Amniotic stem cell (primary cell): ENCODE data around the gene VPS45.
A peak's percentile ranks its signal among the peaks of the same experiment; 100 is the strongest.
"Not testable (repeated sequence)": the region's sequence is repeated elsewhere in the genome, so short reads cannot be mapped to it uniquely, and the experiment has no call there.

Experiments used
- DNase-seq: peaks from one replicate; lab custom pipeline; 2025; lab: John Stamatoyannopoulos, UW

The VPS45 gene

DNA sequence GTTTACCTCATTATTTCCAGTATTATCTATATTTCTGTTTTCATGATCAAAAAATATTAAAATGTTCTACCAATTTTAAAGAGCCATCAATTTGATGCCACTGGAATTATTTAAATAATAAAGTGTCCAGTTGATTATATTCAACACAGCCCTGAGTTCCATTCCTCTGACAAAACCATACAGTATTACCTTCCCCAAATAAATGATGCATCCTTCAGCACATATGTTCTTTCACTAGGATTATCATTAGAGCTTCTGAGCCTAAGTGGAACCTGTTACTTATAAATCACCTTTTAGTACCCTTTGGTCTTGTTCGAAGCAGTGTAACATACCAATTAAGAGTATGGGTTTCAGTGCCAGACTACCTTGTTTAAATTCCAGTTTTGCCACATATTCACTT lies 64.8 kb downstream of the VPS45 start:
- DNase-seq: no peak

DNA sequence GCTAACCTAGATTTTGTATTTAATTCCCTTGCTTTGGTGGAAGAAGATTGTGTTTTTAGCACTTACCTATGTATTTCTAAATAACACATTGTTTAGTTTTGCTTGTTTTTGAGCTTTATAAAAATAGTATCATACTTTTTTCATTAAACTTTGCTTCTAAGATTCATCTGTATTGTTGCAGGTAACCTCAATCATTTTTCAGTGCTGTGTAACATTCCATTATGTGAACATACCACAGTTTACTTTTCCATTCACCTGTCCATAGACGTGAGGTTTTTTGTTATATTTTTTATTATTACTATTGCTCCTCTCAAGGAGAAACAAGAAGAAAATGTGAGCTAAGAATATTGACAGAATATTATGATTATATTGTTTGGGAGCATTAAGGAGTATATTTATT lies 67.0 kb downstream of the VPS45 start:
- DNase-seq: no peak

DNA sequence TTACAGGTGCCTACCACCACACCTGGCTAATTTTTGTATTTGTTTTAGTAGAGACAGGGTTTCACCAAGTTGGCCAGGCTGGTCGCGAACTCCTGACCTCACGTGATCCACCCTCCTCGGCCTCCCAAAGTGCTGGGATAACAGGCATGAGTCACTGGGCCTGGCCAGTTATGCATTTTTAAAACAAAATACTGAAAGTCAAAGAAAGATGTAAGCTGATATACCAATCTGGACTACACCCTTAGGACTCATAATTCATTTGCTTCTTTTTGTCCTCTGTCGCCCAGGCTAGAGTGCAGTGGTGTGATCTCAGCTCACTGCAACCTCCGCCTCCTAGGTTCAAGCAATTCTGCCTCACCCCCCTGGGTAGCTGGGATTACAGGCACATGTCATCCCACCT lies 67.8 kb downstream of the VPS45 start:
- not testable (repeated sequence) for DNase-seq

DNA sequence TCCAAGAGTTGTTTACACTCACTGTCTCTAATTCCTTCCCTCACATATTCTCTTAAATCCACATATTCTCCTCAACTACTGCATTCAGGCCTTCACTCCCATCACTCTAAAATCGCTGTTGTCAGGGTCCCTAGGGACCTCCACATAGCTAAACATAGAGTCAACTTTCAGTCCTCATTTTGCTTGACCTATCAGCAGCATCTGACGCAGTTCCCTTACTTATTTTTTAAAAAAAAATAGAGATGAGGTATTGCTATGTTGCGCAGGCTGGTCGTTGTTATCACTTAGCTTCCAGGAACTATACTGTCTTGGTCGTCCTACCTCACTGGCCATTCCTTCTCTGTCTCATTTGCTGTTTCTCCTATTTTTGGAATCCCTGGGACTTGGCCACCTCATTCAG lies 70.5 kb downstream of the VPS45 start:
- DNase-seq: no peak

DNA sequence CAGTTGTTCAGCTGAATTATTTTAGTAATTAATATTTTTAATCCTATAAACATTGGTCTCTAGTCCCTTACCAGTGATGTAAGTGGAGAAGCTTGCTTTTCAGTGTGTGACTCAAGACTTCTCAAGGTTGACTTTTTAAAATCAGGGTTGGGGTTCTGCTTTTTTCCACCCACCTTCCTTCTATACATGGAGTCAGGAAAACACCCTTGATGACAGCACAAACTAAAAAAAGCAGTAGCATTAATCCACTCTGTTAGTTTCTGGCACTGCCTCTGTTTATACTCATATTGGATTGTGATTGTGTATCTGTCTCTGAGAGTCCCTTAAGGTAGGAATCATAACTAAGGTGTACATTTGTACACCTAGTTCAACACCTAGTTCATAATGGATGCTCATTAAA lies 73.9 kb downstream of the VPS45 start:
- no peak for DNase-seq

DNA sequence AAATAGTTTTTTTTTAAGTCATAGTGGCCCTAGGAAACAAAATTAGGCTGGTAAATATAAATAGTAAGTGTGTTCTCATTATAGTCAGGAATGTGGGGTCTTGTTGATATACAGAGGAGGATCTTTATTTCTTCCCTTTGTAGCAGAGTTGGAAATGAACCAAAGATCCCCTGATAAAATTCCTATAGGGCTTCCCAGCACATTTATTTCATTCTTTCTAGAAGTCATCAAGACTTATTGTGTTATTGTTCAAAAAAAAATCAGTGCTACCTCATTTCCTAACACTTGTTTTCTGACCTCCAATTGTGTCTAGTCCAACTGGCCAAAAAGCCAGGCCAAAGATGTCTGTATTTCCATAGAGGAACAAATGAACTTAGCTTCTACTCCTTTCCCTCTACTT lies 74.5 kb downstream of the VPS45 start:
- DNase-seq: no peak

DNA sequence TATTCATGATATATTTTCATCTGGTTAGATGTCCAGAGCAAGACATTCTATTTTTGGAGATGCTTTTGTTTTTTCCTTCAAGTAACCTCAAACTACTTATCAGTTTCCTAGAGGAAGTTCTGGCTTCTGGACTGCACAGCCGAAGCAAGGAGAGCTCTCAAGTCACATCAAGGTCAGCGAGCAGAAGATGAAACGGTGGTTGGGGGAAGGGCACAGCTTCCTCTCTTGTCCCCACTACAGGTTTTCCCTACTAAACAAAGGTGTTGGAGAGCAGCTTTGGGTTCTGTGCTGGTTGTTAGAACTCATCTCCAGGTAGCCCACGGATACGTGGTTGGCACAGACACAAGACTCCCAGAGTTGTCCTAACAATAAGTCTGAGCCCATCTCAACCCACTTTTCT lies 77.0 kb downstream of the VPS45 start:
- no peak for DNase-seq

DNA sequence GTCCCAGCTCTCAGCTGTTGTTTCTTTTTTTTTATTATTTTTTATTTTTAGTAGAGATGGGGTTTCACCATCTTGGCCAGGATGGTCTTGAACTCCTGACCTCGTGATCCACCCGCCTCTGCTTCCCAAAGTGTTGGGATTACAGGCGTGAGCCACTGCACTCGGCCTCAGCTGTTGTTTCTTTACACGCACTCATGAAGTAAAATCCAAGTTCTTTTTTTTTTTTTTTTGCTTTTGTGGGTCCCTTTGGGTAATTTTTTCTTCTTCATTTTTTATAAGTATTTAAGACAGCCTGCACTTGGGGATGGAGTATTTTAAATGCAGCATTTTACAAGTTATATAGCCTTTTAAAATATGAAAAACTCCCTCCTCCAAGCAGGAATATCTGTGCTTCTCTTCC lies 78.4 kb downstream of the VPS45 start:
- DNase-seq: not testable (repeated sequence)

DNA sequence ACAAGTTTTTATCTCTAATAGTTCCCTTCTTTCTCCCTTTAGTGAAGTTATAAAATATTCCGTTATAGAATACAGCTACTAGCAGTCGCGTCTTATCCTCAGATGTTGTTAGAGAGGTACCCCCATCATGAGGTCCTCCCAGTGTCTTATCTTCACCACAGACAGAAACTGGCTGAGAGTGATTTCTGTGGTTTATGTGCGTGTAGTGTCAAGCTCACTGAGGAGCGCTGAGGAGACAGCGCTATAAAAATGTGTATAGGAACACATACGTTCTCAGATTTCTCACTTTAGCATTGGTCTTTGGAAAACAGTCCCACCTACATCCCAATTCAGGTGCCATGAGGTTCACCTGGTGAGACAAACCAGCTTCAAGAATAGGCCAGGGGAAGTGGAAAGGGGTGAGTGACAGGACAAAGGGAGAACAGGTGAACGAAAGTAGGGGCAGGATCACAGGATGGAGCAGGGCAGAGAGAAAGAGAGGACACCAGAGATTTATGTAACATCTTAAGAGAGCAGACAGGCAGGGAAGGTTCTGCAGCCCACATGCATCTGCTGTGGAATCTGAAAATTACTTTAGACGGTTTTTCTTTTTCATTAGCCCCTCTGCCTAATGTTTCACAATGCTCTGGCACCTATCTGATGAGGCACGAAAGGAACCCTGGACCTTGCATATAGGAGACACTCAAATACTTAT lies 79.4 kb downstream of the VPS45 start:
- no peak for DNase-seq

DNA sequence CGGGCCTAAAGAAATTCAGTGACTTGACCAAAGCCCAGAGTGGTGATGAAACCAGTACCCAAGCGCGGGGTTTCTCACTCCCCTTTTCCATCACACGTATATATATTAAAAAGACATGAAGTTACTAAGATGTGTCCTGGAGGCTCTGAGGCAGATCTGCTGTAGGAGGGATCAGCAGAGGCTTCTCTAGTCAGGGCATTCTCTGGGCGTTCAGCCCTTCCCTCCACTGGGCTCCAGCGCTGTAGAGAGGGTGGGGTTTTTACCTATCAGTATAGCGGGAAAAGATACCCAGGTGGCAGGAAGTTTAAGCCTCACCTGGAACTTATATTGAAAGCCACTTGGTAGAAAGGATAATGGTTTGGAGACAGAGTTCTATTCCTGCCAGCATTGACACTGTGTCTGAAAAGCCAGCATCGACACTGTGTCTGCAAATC lies 81.3 kb downstream of the VPS45 start:
- DNase-seq: no peak

DNA sequence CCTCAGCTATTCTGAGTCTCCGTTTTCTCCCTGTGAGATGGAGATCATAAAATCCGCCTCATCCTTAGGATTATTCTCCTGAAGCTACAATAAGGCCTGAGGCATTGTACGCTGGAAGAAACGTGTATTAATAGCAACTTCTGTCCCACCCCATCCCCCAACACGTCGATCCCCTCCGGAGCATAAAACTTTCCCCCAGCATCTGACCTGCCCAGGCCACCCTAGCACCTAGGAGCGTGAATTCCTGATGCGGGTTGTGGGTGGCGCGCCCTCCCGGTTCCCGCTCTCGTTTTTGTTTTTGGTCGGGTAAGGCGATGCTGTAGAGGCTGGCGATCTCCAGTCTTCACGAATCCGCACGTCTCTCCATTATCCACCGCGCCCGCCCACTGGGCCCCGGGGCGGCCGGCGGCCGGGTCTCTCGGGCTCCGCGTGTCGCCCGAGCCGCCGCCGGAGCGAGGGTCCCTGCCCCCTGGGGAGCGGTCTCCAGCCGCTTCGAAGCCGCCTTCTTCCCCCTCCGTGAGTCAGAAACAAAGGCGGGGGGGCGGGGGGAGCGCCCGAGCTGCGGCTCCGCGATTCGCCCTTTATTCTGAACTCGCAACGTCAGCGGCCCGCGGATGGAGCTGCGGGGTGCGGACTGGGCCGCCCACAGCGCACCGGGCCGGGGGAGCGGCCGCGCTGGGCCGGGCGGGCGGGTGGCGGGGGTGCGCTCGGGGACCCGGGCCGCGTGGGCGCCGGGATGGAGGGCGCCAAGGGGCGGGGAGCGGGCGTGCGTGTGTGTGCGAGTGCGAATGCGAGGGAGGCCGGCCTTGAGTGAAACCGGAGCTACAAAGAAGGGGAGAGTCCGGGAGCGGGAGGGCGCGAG lies 81.9 kb downstream of the VPS45 start, which contains the start of gene PLEKHO1:
PLEKHO1 (plus strand) TSS at position 646 of the 862 bp plus-strand sequence. CDS start 342 bp downstream, outside the sequence.
- peak; percentile 73 for DNase-seq

DNA sequence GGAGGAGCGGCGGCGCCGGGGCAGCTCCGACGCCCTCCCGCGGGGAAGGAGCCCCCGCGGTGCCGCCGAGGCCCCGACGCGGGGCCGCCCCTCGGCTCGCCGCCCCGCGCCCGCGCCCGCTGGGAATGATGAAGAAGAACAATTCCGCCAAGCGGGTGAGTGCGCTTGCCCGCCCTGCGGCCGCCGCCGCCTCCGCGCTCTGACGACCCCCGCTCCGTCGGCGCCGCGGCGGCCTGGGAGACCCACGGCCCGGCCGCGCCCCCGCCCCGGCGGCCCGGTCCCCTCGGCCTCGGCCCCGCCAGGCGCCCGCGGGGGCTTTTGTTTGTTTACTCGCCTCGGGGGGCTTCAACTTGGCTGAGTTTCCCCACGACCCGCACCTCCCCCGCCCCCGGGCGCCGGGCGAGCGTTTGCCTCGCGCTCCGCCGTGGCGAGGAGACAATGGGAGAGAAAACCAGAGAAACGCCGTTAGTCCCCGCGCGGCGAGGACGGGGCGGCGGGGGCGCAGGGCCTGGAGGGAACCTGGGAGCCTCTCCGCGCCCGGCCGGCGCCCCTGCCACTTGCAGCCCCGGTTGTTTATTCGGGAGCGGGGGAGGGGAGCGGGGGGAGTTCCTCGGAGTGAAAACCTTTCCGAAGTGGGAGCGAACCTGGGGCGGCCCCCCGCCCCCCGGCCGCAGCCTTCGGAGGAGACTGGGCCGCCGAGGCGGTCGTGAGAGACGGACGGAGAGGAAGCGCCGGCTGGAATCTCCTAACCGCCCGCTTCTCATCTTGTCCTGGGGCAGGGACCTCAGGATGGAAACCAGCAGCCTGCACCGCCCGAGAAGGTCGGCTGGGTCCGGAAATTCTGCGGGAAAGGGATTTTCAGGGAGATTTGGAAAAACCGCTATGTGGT lies 82.8 kb downstream of the VPS45 start:
- no peak for DNase-seq

DNA sequence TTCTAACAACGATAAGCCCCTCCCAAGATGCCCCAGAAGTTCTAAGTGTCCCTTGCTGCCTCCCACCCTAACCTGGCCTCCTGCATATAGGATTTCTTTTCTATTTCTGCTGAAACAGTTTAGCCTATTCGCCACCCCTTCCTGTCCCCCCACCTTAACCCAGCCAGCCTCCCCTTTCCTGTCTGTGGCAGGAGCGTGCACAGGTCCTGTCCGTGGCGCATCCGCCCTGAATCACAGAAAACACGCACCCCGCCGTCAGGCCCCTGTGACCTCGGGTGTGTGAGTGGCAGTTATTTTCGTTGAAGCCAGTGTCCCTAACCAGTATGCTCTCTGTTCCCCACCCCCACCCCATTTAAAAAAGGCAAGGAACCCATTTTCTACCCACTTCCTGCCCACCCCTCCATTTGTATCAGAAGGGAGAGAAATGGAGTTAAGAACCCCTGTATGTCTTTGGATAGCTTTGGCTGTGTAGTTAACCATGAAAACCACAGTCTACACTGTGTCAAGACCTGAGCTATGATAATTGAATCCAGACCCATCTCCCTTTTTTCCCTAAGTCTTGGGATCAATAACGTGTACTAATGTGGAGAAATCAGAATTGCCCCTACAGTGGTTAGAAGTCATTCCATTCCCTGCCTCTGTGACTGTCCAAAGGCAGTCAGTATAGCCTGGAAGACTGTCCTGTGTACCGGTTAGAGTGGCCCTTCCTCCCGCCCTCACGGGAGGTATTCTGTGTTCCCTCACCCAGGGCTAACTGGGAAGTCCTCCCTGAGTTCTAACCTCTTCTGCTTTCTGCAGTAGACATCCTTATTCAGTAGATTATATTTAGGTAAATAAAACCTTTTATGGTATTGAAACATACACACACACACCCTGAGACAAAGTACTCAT lies 84.0 kb downstream of the VPS45 start:
- no peak for DNase-seq

DNA sequence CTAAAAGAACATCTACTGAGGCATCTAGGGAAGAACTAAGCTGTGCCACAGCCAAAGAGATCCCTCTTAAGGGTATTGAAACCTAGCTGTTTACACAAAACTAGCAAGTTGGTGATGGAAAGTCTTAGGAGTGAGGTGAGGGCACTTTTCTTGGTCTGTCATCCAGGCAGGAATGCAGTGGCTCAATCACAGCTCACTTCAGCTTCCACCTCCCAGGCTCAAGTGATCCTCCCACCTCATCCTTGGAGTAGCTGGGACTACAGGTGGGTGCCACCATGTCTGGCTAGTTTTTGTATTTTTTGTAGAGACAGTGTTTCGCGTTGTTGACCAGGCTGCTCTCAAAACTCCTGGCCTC lies 84.6 kb downstream of the VPS45 start:
- no peak for DNase-seq

DNA sequence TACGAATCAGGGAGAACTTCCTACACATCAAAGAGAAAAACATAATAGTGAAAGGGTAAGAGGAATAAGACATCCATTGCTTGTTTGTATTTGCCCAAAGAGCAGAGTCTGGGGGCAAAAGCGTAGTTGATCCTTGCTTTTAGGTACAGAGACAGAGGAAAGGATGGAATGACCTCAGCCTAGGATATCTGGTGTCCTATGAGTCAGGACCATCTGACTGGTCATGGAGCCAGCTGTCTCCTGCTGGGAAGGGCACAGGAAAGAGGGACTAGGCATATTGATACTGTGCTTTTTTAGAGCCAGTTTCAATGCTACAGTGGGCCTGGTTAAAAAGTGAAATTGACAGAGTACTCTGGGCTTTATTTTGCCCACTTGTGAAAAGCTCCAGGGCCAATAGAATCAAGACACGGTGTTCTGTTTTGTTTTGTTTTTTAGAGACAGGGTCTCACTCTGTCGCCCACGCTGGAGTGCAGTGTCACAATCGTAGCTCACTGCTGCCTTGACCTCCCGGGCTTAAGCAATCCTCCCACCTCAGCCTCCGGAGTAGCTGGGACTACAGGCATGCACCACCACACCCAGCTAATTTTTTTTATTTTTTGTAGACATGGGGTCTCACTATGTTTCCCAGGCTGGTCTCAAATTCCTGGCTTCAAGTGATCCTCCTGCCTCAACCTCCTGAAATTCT lies 85.3 kb downstream of the VPS45 start:
- no peak for DNase-seq

DNA sequence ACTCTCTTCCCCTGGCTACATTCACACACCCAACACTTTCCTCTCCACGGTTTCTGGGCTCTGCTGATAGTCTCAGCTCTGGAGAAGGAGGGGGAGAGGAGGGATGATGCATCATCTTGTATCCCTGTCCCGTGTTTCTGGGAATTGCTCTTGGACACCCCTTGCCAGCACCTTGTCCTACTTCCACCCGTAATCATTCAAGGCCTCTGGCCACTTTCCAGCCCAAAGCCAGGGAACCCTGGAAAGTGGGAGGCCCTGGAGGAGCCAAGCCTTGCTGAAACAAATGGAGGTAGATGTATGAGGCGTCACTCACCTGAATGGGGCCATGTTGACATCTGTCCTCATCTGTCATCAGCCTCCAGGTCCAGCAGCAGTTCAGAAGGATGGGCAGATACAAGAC lies 86.6 kb downstream of the VPS45 start:
- DNase-seq: no peak

DNA sequence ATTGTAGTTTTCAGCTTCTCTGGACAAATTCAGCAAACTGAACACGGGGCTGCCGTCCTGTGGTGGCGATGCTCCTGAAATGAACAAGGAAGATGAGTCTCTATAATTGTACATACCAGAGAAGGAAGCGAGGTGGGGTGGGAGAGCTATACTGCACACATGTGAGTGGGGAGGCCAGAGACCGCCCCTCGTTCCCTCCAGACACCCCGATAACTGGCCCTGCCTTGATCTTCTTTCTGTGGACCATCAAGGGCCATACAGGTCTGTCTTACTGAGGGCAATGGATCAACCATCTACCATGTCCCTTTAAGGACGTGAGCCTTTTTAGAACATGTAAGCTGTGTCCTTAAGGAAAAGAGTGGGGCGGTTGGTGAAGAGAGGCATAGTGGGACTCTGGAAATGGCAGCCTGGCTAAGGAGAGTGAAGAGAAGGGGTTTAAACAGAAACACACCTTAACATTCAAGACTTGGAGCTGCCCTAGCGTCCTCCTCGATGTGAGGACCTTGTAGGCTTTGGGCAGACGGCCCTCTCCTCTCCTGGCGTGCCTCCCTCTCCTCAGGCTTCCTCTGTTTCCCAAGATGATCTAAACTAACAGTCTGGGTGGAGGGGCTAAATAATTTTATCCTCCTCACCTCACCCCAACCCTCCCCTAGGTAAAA lies 88.0 kb downstream of the VPS45 start:
- DNase-seq: no peak

DNA sequence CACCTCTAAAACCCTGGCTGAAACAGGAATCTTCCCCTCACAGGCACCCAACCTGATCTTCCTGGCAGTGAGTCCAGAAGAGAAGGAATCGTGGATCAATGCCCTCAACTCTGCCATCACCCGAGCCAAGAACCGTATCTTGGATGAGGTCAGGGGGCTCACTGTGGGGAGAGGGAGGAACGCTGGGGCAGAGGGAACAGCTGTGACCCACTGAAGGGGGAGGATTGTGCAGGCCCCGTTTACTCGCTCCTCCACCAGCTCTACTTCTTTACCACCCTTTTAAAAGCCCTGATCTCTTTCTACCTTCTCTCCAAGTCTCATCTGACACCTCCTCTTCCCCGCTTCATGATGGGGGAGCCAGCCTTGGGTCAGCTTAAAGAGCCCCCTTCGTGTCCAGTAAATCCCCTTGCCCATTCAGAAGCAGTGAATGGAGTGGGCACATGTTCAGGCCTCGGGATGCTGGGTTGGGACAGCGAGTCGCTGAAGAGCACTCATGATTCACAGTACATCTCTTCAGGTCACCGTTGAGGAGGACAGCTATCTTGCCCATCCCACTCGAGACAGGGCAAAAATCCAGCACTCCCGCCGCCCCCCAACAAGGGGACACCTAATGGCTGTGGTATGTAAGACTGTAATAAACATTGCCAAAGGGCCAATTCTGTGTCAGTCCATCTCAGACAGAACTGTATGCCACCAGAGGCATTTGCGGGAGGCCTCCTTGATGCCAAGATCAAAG lies 89.5 kb downstream of the VPS45 start:
- DNase-seq: no peak

DNA sequence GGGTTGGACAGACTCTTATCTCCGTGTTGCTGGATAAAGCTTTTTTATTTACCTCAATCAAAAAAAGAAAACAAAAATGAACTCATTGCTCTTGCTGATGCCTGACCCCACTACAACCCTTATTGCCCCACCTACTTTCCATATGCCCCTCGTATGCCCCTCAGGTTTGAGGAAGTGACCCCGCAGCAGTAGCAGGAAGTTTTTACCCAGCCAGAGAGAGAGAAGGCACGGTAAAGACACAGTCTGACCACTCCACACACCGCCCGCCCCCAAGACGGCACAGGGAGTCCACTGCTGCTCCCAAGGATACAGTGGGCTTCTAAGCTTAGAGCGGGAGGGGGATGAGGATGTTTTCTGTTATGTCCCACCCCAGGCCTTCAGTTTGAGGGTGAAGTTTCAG lies 92.0 kb downstream of the VPS45 start:
- no peak for DNase-seq
